Measurements from ENCODE around the gene NOL4L.

Gene NOL4L

GRCh38 chr20:32442630-32443373 lies 142.3 kb downstream of the NOL4L start:
- Histone ChIP-seq H3K4ac (ENCODE audit: low read depth, low read length) (no peak overlapping the region), H3K27ac (ENCODE audit: low read depth, low read length) (no peak overlapping the region), H3K56ac (ENCODE audit: low read length) (no peak overlapping the region), H4K8ac (ENCODE audit: low read depth, low read length) (no peak overlapping the region), H3K4me3 (ENCODE audit: low read length) (no peak overlapping the region), H3K23ac (ENCODE audit: low read length) (no peak overlapping the region), H2AK5ac (ENCODE audit: low read length) (no peak overlapping the region), H2BK15ac (replicated peaks; ENCODE audit: low read depth) (no peak overlapping the region), H3K79me1 (ENCODE audit: low read length) (no peaks in the 10 kb centered on the region), H3K79me2 (ENCODE audit: control insufficient read depth, insufficient read depth, low read length) (no peaks in the 10 kb centered on the region), H4K5ac (ENCODE audit: low read length) (no peak overlapping the region), H2BK5ac (ENCODE audit: low read length) (no peak overlapping the region), H3K4me1 (ENCODE audit: control insufficient read depth, low read depth, low read length) (peaks cover 6% of the 10 kb centered on the region), H3K9ac (ENCODE audit: low read length) (no peak overlapping the region), H3K36me3 (ENCODE audit: control insufficient read depth, insufficient read depth, low read length) (peaks cover under 1% of the 10 kb centered on the region), H2BK120ac (ENCODE audit: low read depth, low read length) (no peak overlapping the region), H3K27me3 (ENCODE audit: insufficient read depth, low read length, poor library complexity) (no peaks in the 10 kb centered on the region), H3K18ac (ENCODE audit: low read length) (no peak overlapping the region), H3K4me2 (ENCODE audit: low read length) (no peak overlapping the region)
- DNase-seq, result no peak
- whole genome bisulfite sequencing (ENCODE audit: extremely low coverage, insufficient coverage, low lambda C conversion rate), result no CpG with 5 or more reads among the region's 10 CpGs

DNA sequence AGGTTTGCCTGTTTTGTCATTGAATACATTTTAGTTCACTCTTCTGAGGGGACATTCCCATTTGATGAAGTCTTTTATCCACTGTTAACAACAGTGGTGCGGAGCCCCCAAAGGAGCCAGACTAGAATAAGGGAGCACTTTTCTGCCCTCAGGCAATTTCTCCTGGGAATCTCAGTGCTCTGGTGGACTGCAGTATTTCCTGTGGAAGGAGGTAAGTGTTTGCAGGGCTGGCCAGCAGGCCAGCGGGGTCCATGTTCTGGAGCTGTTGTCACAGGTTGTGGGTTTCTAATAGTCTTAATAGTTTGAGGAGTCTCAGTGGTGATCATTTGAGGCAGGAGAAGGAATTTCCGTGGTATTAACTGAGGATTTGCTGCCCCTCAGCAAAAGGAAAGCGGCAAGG lies 143.5 kb downstream of the NOL4L start:
- no peak overlapping the region for H3K56ac ChIP-seq (ENCODE audit: low read length)
- H3K36me3 ChIP-seq (ENCODE audit: control insufficient read depth, insufficient read depth, low read length), result peaks cover 4% of the 10 kb centered on the region
- H3K23ac ChIP-seq (ENCODE audit: low read length), result no peak overlapping the region
- H3K27me3 ChIP-seq (ENCODE audit: insufficient read depth, low read length, poor library complexity), result no peaks in the 10 kb centered on the region
- H3K18ac ChIP-seq (ENCODE audit: low read length), result no peak overlapping the region
- no peak overlapping the region for H2BK120ac ChIP-seq (ENCODE audit: low read depth, low read length)
- H4K5ac ChIP-seq (ENCODE audit: low read length), result no peak overlapping the region
- no peak overlapping the region for H3K4me3 ChIP-seq (ENCODE audit: low read length)
- H2BK5ac ChIP-seq (ENCODE audit: low read length), result no peak overlapping the region
- H3K27ac ChIP-seq (ENCODE audit: low read depth, low read length), result no peak overlapping the region
- DNase-seq, result no peak
- H3K4ac ChIP-seq (ENCODE audit: low read depth, low read length), result no peak overlapping the region
- no peaks in the 10 kb centered on the region for H3K79me1 ChIP-seq (ENCODE audit: low read length)
- no peak overlapping the region for H3K9ac ChIP-seq (ENCODE audit: low read length)
- peaks cover 6% of the 10 kb centered on the region for H3K4me1 ChIP-seq (ENCODE audit: control insufficient read depth, low read depth, low read length)
- H4K8ac ChIP-seq (ENCODE audit: low read depth, low read length), result no peak overlapping the region
- H3K79me2 ChIP-seq (ENCODE audit: control insufficient read depth, insufficient read depth, low read length), result no peaks in the 10 kb centered on the region
- H2AK5ac ChIP-seq (ENCODE audit: low read length), result no peak overlapping the region
- no CpG with 5 or more reads among the region's 4 CpGs for WGBS (ENCODE audit: extremely low coverage, insufficient coverage, low lambda C conversion rate)
- no peak overlapping the region for H2BK15ac ChIP-seq (replicated peaks; ENCODE audit: low read depth)
- H3K4me2 ChIP-seq (ENCODE audit: low read length), result no peak overlapping the region

DNA sequence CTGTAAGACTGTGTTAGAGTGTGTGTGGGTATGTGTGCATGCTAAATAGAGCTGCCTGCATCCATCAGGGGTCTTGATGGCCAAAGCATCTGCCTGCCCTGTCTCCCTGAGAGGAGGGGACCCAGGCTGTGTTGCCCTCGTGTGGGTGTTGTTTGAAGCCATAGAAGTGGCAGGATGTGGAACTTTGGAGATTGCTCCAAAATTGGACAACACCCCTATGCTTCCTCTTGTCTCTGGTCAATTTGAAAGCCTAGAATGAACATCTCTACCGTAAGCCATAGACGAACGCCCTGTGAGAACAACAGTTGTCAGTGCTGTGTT lies 144.4 kb downstream of the NOL4L start:
- Histone ChIP-seq H3K18ac (ENCODE audit: low read length) (no peak overlapping the region), H3K56ac (ENCODE audit: low read length) (no peak overlapping the region), H3K9ac (ENCODE audit: low read length) (no peak overlapping the region), H3K23ac (ENCODE audit: low read length) (no peak overlapping the region), H4K8ac (ENCODE audit: low read depth, low read length) (no peak overlapping the region), H3K27ac (ENCODE audit: low read depth, low read length) (no peak overlapping the region), H3K4me2 (ENCODE audit: low read length) (no peak overlapping the region), H2BK5ac (ENCODE audit: low read length) (no peak overlapping the region), H2AK5ac (ENCODE audit: low read length) (no peak overlapping the region), H3K4me1 (ENCODE audit: control insufficient read depth, low read depth, low read length) (peaks cover 6% of the 10 kb centered on the region), H2BK15ac (replicated peaks; ENCODE audit: low read depth) (no peak overlapping the region), H4K5ac (ENCODE audit: low read length) (no peak overlapping the region), H3K27me3 (ENCODE audit: insufficient read depth, low read length, poor library complexity) (no peaks in the 10 kb centered on the region), H2BK120ac (ENCODE audit: low read depth, low read length) (no peak overlapping the region), H3K79me2 (ENCODE audit: control insufficient read depth, insufficient read depth, low read length) (no peaks in the 10 kb centered on the region), H3K79me1 (ENCODE audit: low read length) (no peaks in the 10 kb centered on the region), H3K4ac (ENCODE audit: low read depth, low read length) (no peak overlapping the region), H3K4me3 (ENCODE audit: low read length) (no peak overlapping the region), H3K36me3 (ENCODE audit: control insufficient read depth, insufficient read depth, low read length) (peaks cover 4% of the 10 kb centered on the region)
- no peak for DNase-seq
- WGBS (ENCODE audit: extremely low coverage, insufficient coverage, low lambda C conversion rate), result no CpG with 5 or more reads among the region's 4 CpGs

DNA sequence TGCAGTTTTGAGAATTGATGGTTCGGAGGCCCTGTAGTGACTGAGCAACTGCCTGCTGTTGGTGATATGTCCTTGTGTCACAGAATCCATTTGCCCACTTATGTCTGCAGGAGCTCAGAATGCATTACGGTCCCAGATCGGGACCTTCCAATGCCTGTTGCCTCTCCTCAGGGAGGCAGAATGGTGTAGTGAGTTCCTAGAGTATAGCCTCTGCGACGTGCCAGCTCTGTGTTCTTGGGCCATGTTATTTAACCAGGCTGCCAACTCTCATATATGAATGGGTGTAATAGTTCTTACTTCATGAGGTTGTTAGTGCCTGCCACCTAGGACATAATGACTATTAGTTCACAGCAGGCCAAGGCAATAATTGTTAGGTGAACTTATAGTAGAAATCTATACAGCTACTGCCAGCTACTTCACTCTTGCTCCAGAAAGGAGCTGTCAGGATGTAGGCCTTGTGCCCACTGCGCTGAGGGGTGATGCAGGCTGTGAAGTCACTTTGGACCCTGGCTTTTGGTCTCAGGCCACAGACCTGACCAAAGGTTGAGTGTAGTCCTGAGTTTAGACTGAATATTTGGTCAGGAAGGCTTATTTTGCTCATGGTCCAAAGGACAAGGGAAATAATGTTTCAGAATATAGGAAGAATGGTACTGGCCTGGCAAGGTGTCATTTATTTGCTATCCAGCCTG lies 144.9 kb downstream of the NOL4L start:
- WGBS (ENCODE audit: extremely low coverage, insufficient coverage, low lambda C conversion rate), result no CpG with 5 or more reads among the region's 6 CpGs
- no peak overlapping the region for H3K4ac ChIP-seq (ENCODE audit: low read depth, low read length)
- H3K27me3 ChIP-seq (ENCODE audit: insufficient read depth, low read length, poor library complexity), result no peaks in the 10 kb centered on the region
- H2BK5ac ChIP-seq (ENCODE audit: low read length), result no peak overlapping the region
- H3K4me3 ChIP-seq (ENCODE audit: low read length), result no peak overlapping the region
- H3K56ac ChIP-seq (ENCODE audit: low read length), result no peak overlapping the region
- no peak overlapping the region for H2BK15ac ChIP-seq (replicated peaks; ENCODE audit: low read depth)
- no peak overlapping the region for H4K5ac ChIP-seq (ENCODE audit: low read length)
- no peak overlapping the region for H3K4me2 ChIP-seq (ENCODE audit: low read length)
- H3K79me1 ChIP-seq (ENCODE audit: low read length), result no peaks in the 10 kb centered on the region
- no peak overlapping the region for H3K27ac ChIP-seq (ENCODE audit: low read depth, low read length)
- peaks cover 4% of the 10 kb centered on the region for H3K36me3 ChIP-seq (ENCODE audit: control insufficient read depth, insufficient read depth, low read length)
- no peak for DNase-seq
- no peak overlapping the region for H3K9ac ChIP-seq (ENCODE audit: low read length)
- no peak overlapping the region for H2AK5ac ChIP-seq (ENCODE audit: low read length)
- H3K18ac ChIP-seq (ENCODE audit: low read length), result no peak overlapping the region
- H3K79me2 ChIP-seq (ENCODE audit: control insufficient read depth, insufficient read depth, low read length), result no peaks in the 10 kb centered on the region
- H4K8ac ChIP-seq (ENCODE audit: low read depth, low read length), result no peak overlapping the region
- H2BK120ac ChIP-seq (ENCODE audit: low read depth, low read length), result no peak overlapping the region
- H3K23ac ChIP-seq (ENCODE audit: low read length), result no peak overlapping the region
- H3K4me1 ChIP-seq (ENCODE audit: control insufficient read depth, low read depth, low read length), result peaks cover 6% of the 10 kb centered on the region

DNA sequence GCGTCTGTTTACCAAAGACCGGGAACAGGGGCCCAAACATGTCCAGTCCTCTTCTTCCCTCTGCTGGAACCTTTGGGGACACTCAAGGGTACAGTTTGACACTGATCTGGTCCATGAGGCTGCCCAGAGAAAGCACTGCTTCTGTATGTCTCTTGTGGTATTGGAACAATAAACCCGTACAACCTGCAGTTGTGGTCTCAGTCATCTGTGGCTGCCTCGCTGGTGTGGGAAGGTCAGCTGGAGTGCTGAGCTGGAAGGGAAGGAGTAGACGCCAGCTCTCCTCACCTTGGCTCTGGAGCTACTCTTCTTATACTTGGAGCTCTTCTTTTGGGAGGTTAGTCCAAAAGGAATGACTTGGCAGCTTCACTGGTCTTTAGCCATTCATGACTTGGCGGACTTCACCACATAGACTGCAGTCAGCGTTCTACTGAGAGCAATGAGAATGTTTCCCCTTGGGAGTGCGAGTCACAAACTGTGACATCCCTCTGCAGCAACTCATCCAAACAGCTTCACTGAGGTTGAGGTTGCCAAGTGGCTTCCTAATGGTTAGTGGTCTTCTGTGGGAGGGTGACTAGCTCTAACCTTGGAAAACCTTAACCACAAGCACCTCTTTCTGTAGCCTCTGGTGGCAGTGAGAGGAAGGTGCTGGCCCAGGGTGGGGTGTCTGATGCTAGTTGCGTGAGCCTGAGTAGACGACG lies 145.9 kb downstream of the NOL4L start:
- Histone ChIP-seq H3K4me2 (ENCODE audit: low read length) (no peak overlapping the region), H3K79me1 (ENCODE audit: low read length) (no peaks in the 10 kb centered on the region), H2AK5ac (ENCODE audit: low read length) (no peak overlapping the region), H3K4ac (ENCODE audit: low read depth, low read length) (no peak overlapping the region), H3K56ac (ENCODE audit: low read length) (no peak overlapping the region), H3K27ac (ENCODE audit: low read depth, low read length) (no peak overlapping the region), H4K5ac (ENCODE audit: low read length) (no peak overlapping the region), H3K9ac (ENCODE audit: low read length) (no peak overlapping the region), H4K8ac (ENCODE audit: low read depth, low read length) (no peak overlapping the region), H2BK15ac (replicated peaks; ENCODE audit: low read depth) (no peak overlapping the region), H2BK5ac (ENCODE audit: low read length) (no peak overlapping the region), H3K18ac (ENCODE audit: low read length) (no peak overlapping the region), H2BK120ac (ENCODE audit: low read depth, low read length) (no peak overlapping the region), H3K27me3 (ENCODE audit: insufficient read depth, low read length, poor library complexity) (no peaks in the 10 kb centered on the region), H3K23ac (ENCODE audit: low read length) (no peak overlapping the region), H3K4me3 (ENCODE audit: low read length) (no peak overlapping the region), H3K79me2 (ENCODE audit: control insufficient read depth, insufficient read depth, low read length) (no peaks in the 10 kb centered on the region), H3K4me1 (ENCODE audit: control insufficient read depth, low read depth, low read length) (no peaks in the 10 kb centered on the region), H3K36me3 (ENCODE audit: control insufficient read depth, insufficient read depth, low read length) (peaks cover 10% of the 10 kb centered on the region)
- no peak for DNase-seq
- no CpG with 5 or more reads among the region's 11 CpGs for WGBS (ENCODE audit: extremely low coverage, insufficient coverage, low lambda C conversion rate)

Data from mesendoderm (in vitro differentiated cells).